Measurements from ENCODE around the gene LPAR6.
A peak's percentile ranks its signal among the peaks of the same experiment; 100 is the strongest.
"Not testable (repeated sequence)": the region's sequence is repeated elsewhere in the genome, so short reads cannot be mapped to it uniquely, and the experiment has no call there.

The LPAR6 gene

GRCh38 chr13:48412881-48413351 lies at the start of gene LPAR6:
Gene LPAR6, minus strand, starts transcription at chr13:48413113. Its CDS starts 690 bp downstream, at chr13:48412423.
- DNase-seq (ENCODE audit: low read depth, low spot score): peak; percentile 25

- no peak for DNase-seq (ENCODE audit: low read depth, low spot score)
Observed at GRCh38 chr13:48457578-48458242, 44.8 kb upstream of the LPAR6 start.

- DNase-seq (ENCODE audit: low read depth, low spot score): no peak
Observed at GRCh38 chr13:48456546-48456945, 43.6 kb upstream of the LPAR6 start.

GRCh38 chr13:48451196-48451595 lies 38.3 kb upstream of the LPAR6 start:
- DNase-seq (ENCODE audit: low read depth, low spot score): not testable (repeated sequence)

- DNase-seq (ENCODE audit: low read depth, low spot score): no peak
Observed at GRCh38 chr13:48449656-48450055, 36.7 kb upstream of the LPAR6 start.

GRCh38 chr13:48448959-48449614 lies 36.2 kb upstream of the LPAR6 start:
- no peak for DNase-seq (ENCODE audit: low read depth, low spot score)

- no peak for DNase-seq (ENCODE audit: low read depth, low spot score)
Observed at GRCh38 chr13:48448285-48448958, 35.5 kb upstream of the LPAR6 start.

GRCh38 chr13:48446464-48446863 lies 33.6 kb upstream of the LPAR6 start:
- DNase-seq (ENCODE audit: low read depth, low spot score): no peak

GRCh38 chr13:48443442-48444208 lies 30.7 kb upstream of the LPAR6 start:
- DNase-seq (ENCODE audit: low read depth, low spot score): no peak

- DNase-seq (ENCODE audit: low read depth, low spot score): no peak
Observed at GRCh38 chr13:48437371-48437770, 24.5 kb upstream of the LPAR6 start.

GRCh38 chr13:48436661-48437288 lies 23.9 kb upstream of the LPAR6 start:
- DNase-seq (ENCODE audit: low read depth, low spot score): no peak

GRCh38 chr13:48434200-48434599 lies 21.3 kb upstream of the LPAR6 start:
- DNase-seq (ENCODE audit: low read depth, low spot score): no peak

GRCh38 chr13:48431987-48432615 lies 19.2 kb upstream of the LPAR6 start:
- DNase-seq (ENCODE audit: low read depth, low spot score): no peak

- no peak for DNase-seq (ENCODE audit: low read depth, low spot score)
Observed at GRCh38 chr13:48431431-48431830, 18.5 kb upstream of the LPAR6 start.

GRCh38 chr13:48429886-48430285 lies 17.0 kb upstream of the LPAR6 start:
- no peak for DNase-seq (ENCODE audit: low read depth, low spot score)

- no peak for DNase-seq (ENCODE audit: low read depth, low spot score)
Observed at GRCh38 chr13:48429036-48429435, 16.1 kb upstream of the LPAR6 start.

- not testable (repeated sequence) for DNase-seq (ENCODE audit: low read depth, low spot score)
Observed at GRCh38 chr13:48426755-48427298, 13.9 kb upstream of the LPAR6 start.

- no peak for DNase-seq (ENCODE audit: low read depth, low spot score)
Observed at GRCh38 chr13:48426052-48426451, 13.1 kb upstream of the LPAR6 start.

GRCh38 chr13:48424212-48424611 lies 11.3 kb upstream of the LPAR6 start:
- no peak for DNase-seq (ENCODE audit: low read depth, low spot score)

GRCh38 chr13:48422003-48422402 lies 9.1 kb upstream of the LPAR6 start:
- not testable (repeated sequence) for DNase-seq (ENCODE audit: low read depth, low spot score)

- DNase-seq (ENCODE audit: low read depth, low spot score): no peak
Observed at GRCh38 chr13:48415516-48415915, 2.6 kb upstream of the LPAR6 start.
